B cell (primary cell): ENCODE data around the gene NODAL.

Experiments
- EZH2 ChIP-seq: IDR thresholded peaks from 2 replicates; pipeline ENCODE4 v1.6.1; 2012; ENCODE audit warnings: borderline replicate concordance, low read depth, mild to moderate bottlenecking, moderate library complexity, low read length; ENCODE audit not compliant: insufficient read depth, poor library complexity, severe bottlenecking
- TF ChIP-seq, protein P1 (sequence below): fragments of 200-600 bp; IDR thresholded peaks from one replicate; pipeline ENCODE4 v1.8.0; 2022; ENCODE audit warnings: antibody characterized with exemption, mild to moderate bottlenecking

DNA sequence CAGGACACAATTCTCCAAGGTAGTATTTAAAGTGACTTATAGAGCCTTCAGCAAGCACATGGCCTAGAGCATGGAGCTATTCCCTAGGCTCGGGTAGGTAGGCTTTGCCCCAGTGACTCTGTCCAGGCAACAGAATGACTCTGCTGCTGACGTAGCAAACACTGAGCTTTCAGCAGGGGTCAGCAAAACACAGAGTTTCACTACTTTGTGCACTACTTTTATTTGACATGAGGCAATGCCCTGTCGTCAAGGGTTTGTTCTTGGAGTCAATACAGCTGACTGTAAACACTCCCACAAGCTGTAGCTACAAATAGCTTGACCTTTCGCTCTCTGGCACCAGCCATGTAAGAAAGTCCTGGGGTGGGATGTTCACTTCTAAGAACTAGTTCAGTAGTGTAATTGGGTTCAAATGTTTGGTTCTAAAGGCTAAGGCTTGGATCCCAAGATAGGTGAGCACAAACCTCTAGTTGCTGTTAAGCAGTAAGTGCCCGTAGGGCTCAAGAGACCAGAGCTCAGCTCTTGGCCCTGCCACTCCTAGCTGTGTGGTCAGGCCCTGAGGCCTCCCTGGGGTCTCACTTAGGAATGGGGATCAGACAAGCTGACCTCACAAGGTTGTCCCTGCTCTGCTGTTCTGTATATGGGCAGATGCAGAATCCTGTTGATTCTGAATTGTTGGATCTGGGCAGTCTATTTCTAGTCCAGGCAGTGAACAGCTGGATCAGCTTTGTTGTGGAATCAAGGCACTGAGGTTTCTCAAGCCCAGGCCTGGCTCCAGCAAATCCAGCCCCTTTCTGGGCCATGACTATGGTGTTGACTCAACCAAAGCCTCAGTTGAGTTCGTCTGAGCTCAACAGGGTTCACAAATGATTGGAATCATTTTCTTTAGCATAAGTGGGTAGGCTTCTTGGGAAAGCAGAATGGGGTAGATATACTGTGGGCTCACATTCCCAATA lies 10.7 kb downstream of the NODAL start:
- TF ChIP-seq, protein P1, sequence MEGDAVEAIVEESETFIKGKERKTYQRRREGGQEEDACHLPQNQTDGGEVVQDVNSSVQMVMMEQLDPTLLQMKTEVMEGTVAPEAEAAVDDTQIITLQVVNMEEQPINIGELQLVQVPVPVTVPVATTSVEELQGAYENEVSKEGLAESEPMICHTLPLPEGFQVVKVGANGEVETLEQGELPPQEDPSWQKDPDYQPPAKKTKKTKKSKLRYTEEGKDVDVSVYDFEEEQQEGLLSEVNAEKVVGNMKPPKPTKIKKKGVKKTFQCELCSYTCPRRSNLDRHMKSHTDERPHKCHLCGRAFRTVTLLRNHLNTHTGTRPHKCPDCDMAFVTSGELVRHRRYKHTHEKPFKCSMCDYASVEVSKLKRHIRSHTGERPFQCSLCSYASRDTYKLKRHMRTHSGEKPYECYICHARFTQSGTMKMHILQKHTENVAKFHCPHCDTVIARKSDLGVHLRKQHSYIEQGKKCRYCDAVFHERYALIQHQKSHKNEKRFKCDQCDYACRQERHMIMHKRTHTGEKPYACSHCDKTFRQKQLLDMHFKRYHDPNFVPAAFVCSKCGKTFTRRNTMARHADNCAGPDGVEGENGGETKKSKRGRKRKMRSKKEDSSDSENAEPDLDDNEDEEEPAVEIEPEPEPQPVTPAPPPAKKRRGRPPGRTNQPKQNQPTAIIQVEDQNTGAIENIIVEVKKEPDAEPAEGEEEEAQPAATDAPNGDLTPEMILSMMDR, result no peak
- TF ChIP-seq EZH2, result no peak
